CD4-positive, alpha-beta T cell treated with Interleukin-4 for 1 hour (primary cell): ENCODE measurements around the gene CTPS2.
"Not testable (repeated sequence)": the region's sequence is repeated elsewhere in the genome, so short reads cannot be mapped to it uniquely, and the experiment has no call there.

ENCODE experiments used
- DNase-seq, 2 donors: peaks; one replicate each; pipeline ENCODE4 v3.0.0-alpha.2; 2020 to 2022

CTPS2 gene

GRCh38 chrX:16712548-16713155 lies at the start of gene CTPS2:
TSS of gene CTPS2 (minus strand) at chrX:16712669. CDS start at chrX:16702902, 9,767 bp downstream.
- peak; percentile 29 to 47 for DNase-seq

DNA sequence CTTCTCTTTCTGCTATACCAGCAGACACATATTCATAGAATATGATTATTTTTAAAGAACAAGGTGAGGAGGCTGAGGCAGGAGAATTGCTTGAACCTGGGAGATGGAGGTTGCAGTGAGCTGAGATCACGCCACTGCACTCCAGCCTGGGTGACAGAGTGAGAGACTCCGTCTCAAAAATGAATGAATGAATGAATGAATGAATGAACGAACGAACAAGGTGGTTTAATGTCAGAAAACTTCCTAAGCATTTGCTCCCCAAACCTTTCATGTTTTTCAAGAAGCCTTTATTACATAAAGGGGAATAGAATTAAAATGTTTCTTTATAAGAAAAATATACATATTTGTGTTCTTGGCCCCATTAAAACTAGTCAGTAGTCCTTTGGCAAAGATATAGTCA lies 49.0 kb upstream of the CTPS2 start:
- DNase-seq = not testable (repeated sequence)

DNA sequence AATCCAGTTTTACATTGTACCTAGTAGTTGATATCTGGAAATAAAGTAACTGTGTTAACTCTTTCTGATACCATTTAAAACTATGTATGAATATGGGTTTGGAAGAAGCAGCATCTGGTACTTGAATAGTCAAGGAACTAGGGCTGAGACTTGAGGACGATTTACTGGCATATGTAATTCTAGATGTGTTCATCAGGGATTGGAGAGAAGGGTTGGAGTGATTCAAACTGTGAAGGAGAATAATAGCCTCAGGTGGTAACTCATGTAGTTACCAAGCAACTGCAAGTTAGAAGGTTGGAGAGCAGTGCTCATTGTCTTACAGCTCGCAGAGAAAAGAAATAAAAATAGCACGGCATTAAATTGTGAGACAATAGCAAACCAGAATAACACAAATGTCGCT lies 44.3 kb upstream of the CTPS2 start:
- no peak for DNase-seq

GRCh38 chrX:16754019-16754418 lies 41.5 kb upstream of the CTPS2 start:
- no peak for DNase-seq

GRCh38 chrX:16750136-16750535 lies 37.7 kb upstream of the CTPS2 start:
- no peak for DNase-seq

GRCh38 chrX:16748425-16748824 lies 36.0 kb upstream of the CTPS2 start:
- DNase-seq = no peak

- DNase-seq = no peak
Measured at GRCh38 chrX:16745659-16746058, 33.2 kb upstream of the CTPS2 start.

DNA sequence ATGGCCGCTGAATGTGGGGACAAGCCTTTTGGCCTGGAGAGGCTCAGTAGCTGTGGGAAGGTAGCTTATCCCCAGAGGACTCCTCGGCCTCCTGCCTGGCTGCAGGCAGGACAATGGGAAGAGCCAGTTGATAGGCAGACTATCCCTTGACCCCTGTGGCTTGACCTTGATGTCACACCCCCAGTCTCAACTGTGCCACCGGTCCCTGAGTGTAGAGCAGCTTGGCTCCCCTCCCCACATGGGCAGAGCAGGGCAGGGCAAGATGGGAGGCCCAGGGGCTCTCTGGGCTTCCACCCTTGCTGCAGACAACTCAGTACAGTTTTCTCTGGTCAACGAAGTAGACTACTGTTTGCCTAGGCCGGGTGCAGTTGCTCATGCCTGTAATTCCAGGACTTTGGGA lies 32.6 kb upstream of the CTPS2 start:
- DNase-seq = no peak

GRCh38 chrX:16743604-16744325 lies 31.3 kb upstream of the CTPS2 start:
- no peak for DNase-seq

- DNase-seq = no peak
Measured at GRCh38 chrX:16739574-16739973, 27.1 kb upstream of the CTPS2 start.

- no peak for DNase-seq
Measured at GRCh38 chrX:16737024-16737423, 24.6 kb upstream of the CTPS2 start.

DNA sequence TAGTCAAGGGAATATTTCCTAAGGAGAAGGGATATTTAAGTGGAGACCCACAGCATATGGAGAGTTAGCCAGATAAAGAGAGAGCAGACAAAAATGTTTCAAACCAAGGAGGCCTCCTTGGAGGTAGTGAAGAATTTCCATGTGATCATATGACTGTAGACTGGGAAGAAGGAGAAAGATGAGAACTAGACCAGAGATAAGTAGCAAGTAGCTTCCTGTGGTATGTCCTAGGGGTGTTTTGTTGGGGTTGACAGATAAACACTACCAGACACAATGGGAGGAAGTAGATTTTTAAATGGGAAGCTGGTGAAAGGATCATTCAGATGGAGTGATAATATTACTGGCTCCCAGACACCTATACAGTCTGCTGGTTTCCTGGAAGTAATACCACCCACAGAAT lies 20.5 kb upstream of the CTPS2 start:
- no peak for DNase-seq

DNA sequence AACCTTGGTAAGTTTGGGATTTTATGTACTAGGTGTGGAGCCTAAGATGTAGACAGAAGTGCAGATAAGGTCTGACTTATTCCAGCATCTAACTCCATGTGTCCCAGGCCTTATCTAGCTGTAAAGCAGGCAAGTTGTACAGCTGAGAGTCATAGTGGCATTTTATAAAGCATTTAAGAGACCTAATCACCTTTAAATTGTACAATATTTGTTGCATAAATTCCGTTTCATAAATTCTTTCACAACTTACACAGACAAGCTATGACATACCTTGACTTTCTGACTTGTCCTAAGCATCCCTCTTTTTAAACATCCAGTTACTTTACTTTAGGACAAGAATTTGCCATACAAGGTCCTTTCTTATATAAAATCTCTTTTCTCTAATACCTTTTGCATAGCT lies 18.0 kb upstream of the CTPS2 start:
- no peak for DNase-seq

- DNase-seq = no peak
Measured at GRCh38 chrX:16727637-16728036, 15.2 kb upstream of the CTPS2 start.

DNA sequence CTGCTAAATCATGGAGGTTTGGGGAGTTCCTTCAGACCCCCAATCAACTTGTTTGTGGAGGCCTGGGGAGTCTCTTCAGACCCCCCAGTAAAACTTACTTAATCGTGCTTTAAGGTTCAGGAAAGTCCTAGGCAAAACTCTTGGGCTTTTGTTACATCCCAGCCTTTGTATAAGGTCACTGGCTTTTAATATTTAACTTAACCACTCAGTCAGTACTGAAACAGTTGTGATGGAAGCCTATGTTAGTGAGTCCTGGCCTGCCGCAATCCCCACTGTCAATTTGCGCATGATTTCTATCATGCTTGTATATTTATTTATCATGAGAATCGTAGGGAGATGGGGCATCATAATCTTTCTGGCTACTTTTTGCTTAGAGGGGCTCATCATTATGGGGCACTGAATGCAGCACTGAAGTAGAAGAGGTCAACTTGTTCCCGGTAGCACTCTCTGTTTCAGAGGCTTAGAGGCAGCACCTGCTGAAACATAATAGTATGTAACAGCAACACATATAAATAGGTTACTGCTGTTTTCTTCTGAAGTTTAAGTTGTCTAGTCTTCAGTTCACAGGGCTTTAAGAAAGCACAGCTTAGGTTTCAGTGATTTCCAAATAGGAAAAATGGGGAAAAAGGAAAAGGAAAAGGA lies 14.0 kb upstream of the CTPS2 start:
- DNase-seq = not testable (repeated sequence)

DNA sequence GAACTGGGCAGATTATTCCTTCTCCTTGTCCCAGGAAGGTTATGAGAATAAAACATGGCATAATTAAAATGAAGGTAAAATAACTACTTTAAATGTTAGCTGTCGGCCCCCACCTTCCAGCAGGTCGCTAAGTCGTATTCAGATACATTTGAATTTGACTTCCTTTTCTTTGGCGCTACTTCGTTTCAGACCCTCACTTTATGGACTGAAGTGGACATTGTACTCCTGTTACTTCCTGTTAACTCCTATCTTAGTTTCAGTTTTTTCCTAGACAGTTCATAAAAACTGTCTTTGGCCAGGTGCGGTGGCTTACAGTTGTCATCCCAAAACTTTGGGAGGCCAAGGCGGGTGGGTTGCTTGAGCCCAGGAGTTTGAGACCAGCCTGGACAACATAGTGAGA lies 12.6 kb upstream of the CTPS2 start:
- no peak for DNase-seq

DNA sequence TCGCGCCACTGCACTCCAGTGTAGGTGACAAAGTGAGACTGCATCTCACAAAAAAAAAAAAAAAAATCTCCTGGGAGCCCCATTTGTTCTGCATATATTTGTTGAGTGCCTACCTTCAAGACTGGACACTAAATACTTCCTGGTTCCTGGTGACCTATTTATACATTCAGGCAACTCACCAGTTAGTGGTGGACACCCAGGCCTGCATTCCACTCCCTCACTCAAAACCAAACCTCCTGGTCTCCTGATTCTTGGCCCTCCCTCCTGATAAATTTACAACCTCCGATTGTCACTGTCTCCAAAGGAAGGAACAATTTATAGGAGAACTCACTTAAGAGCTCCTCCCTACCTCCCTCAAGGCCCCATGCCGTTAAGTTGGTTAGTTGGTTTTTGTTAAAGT lies 10.0 kb upstream of the CTPS2 start:
- no peak for DNase-seq

DNA sequence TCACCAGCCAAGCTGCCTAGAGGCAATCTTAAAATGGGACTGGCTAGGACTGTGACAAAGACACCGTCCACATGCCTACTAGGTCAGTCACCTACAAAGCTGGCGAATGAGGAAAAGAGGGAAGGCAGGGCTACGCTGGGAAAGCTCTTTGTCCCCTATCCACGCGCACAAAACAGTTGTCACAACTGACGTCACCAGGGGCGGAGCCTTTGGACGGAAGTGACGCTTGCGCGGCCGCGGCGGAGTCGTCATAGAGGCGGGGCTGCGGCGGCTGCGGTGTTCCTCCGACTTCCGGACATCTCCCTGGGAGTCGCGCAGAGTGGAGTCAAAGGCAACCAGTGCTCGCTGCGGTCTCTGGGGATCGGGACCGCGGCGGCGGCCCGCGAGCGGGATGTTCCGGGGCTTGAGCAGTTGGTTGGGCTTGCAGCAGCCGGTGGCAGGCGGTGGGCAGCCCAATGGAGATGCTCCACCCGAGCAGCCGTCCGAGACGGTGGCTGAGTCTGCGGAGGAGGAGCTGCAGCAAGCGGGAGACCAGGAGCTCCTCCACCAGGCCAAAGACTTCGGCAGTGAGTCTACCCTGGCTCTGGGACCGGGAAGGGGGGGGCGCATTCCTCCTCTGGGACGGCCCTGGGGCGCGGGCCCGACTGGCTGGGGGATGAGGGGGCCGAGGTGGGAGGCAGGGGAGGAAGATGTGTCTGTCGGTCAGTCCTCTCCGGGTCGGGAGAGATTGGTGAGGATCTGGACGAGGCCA lies 7.0 kb upstream of the CTPS2 start, which contains the start of gene SYAP1:
TSS of gene SYAP1 (plus strand) at position 279 of the 751 bp plus-strand sequence. CDS start at position 392, 113 bp downstream.
- peak; percentile 92 to 97 for DNase-seq

- no peak for DNase-seq
Measured at GRCh38 chrX:16718824-16719333, 6.4 kb upstream of the CTPS2 start.

- not testable (repeated sequence) for DNase-seq
Measured at GRCh38 chrX:16716451-16716850, 4.0 kb upstream of the CTPS2 start.

- DNase-seq = not testable (repeated sequence)
Measured at GRCh38 chrX:16715638-16716037, 3.2 kb upstream of the CTPS2 start.

DNA sequence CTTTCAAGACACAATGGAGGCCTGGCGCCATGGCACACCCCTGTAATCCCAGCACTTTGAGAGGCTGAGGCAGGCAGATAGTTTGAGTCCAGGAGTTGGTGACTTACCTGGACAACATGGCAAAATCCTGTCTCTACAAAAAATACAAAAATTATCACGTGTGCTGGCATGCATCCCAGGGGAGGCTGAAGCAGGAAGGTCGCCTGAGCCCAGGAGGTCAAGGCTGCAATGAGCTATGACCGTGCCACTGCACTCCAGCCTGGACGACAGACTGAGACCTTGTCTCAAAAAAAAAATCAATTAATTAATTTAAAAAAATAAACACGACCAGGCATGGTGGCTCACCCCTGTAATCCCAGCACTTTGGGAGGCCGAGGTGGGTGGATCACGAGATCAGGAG lies 2.0 kb upstream of the CTPS2 start:
- no peak for DNase-seq

DNA sequence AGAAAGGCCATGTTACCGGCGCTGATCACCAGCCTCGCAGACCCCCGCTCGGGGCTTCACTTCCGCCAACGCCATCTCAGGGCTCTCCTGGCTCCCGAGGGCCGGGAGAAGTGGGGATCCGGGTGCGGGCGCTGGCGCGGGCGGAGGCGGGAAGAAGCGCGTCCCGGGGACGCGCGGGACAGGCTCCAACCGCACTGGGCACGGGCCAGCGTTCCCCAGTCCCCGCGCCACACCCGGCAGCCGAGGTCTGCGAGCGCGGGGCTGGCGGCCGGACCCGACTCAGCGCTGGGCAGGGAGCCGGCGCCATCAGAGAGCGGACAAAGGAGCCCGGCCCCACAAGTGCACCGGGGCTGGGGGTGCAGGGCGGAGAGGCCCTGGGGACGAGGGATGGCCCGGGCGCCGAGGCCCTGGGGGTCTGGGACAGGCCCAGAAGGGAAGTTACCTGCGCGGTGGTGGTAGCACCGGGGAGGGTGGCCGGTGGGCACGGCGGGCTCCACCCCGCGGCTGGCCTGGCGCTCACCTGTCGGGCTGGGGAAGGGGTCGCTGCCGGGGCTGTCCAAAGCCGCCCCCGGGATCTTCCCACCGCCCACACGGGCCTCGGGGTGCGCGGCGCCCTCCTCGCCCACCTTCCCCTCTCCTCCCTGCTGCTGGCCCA lies 449 bp downstream of the CTPS2 start:
- DNase-seq = no peak
